NCI-H524 treated with DMSO at 0.1 percent for 48 hours (cell line): ENCODE measurements around the gene AXDND1.

Source experiments
- DNase-seq: peaks from one replicate; lab custom pipeline; 2025; lab: John Stamatoyannopoulos, UW

AXDND1 gene

DNA sequence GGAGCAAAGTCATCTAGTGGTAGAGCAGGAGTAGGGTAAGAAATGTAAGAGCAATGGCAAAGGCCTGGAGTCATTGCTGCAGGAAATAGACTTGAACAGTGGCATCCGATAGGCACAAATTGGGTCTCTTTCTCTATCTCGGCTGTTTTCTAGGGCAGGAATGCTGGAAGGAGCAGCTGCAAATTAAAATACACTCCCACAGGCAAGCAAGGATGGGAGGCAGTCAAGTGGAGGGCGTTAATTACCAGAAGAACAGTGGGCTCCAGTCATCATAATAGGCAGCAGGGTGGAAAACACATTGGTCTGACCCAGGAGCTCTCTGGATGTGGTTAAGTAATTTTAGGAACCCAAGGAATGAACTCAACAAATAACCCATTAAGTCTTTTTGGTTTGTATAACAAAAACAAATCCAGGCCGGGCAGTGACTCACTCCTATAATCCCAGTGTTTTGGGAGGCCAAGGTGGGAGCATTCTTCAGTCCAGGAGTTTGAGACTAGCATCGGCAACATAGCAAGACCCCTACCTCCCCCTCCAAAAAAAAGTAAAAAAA lies 218.1 kb downstream of the AXDND1 start:
- DNase-seq: no peak

GRCh38 chr1:179586107-179586823 lies 220.5 kb downstream of the AXDND1 start:
- peak; percentile 21 for DNase-seq

- no peak for DNase-seq
Measured at GRCh38 chr1:179587336-179587735, 221.6 kb downstream of the AXDND1 start.

GRCh38 chr1:179588425-179589024 lies 222.8 kb downstream of the AXDND1 start:
- DNase-seq: no peak

- no peak for DNase-seq
Measured at GRCh38 chr1:179589509-179589908, 223.7 kb downstream of the AXDND1 start.

- no peak for DNase-seq
Measured at GRCh38 chr1:179590671-179591070, 224.9 kb downstream of the AXDND1 start.

DNA sequence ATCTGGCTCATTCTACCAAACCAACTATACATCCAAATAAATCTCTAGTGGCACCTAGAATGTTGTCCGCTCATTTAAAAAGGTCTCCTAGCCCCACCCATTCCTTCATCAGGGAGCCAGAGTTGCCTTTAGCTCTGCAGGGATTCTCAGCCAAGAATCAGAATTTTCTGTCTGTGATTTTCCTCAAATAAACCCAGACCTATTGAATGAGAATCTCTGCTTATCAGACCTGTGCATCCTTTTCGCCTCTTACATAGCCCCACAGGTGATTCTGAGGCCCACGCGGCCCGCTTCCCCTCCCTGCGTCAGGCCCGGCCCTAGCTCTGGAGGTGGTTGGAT lies 225.5 kb downstream of the AXDND1 start:
- DNase-seq: no peak

DNA sequence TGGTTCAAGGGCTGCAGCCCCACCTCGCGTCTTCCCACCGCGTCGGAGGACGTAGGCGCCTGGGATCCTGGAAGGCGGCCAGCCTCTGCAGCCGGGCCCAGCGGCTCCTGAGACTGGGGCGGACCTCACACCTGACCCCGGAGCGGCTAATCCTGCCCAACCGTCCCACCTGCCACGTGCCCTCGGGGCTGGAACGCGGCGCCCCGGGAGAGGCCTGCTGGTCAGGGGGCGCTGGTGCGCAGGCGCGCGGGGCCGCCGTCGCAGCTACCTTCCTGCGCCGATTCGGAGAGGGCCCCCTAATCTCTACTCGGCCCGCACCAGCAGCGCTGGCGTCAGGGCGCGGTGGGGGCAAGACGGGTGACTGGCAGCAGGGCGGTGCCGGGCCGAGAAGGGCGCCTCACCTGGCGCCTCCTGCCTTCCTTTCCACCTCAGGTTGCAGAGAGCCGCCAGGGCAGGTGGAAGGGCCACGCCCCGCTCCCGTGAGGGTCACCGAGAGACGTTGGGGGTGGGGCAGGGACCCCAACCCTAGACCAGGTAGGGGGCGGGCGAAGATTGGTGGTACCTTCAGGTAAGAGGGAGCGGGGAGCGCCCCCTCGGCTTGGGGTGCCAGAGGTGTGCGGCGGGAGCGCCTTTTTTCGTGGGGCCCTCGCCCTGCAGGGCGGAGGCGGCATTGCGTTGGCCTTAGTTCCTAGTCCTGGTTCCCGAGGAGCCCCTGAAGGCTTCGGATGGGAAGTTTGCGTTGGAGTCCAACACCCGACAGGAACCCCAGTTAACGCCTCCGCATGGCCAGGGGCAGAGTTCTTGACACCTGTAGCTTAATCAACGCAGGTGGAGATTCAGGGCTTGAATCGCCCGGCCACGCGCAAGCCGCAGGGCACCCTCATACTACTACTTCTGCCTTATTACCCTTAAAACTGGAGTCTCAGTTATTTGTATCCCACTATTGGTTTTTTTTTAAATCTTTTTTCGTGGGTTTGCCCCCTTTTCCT lies 226.1 kb downstream of the AXDND1 start, which contains the start of gene TDRD5:
Gene TDRD5 (plus strand): TSS at position 241 of the 989 bp plus-strand sequence. CDS start 784 bp downstream, outside the sequence.
- DNase-seq: no peak

GRCh38 chr1:179598631-179599030 lies 232.9 kb downstream of the AXDND1 start:
- DNase-seq: no peak

GRCh38 chr1:179599623-179600249 lies 234.0 kb downstream of the AXDND1 start:
- no peak for DNase-seq

DNA sequence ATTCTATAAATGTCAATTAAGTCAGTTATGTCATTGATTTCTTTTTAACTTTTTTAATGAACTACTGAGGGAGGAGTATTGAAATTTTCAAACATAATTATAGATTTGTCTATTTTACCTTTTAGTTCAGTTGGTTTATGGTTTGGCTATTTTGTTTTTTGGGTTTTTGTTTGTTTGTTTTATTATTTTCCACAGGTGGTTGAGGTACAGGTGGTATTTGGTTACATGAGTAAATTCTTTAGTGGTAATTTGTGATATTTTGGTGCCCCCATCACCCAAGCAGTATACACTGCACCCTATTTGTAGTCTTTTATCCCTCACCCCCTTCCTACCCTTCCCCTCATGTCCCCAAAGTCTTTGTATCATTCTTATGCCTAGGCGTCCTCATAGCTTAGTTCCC lies 235.3 kb downstream of the AXDND1 start:
- no peak for DNase-seq
